ENCODE results near the gene ARHGAP6. TPM values are rescaled to one million over a fixed set of nuclear protein-coding genes. Genes with fewer than 3 reads are reported as not detected.

Gene ARHGAP6
- total and polyA plus RNA-seq, 9 of the 15 experiments (the other 6 are each of a cell fraction or from before 2014, with no cell fraction given) = 12.5 to 63.6 (median 41.8) TPM

DNA sequence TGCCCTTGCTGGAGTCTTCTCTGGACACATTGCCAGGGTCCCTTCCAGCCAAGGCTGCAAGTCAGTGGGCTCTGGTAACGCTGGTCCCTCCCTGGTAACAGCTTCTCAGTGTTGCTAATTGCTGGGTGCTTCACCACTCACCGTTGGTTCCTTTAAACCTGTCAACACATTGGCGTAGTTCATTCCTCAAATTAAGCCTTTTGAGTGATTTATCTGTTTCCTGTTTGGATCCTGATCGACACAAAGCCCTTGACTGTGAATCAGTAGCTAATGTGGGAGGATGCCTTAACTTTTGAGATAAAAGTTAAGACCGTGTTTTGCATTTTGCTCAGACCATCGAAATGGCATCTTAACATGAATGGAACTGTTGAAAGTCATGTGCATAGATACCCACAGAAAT is 246.6 kb downstream of the ARHGAP6 start (continued):
- TF ChIP-seq, protein P1, sequence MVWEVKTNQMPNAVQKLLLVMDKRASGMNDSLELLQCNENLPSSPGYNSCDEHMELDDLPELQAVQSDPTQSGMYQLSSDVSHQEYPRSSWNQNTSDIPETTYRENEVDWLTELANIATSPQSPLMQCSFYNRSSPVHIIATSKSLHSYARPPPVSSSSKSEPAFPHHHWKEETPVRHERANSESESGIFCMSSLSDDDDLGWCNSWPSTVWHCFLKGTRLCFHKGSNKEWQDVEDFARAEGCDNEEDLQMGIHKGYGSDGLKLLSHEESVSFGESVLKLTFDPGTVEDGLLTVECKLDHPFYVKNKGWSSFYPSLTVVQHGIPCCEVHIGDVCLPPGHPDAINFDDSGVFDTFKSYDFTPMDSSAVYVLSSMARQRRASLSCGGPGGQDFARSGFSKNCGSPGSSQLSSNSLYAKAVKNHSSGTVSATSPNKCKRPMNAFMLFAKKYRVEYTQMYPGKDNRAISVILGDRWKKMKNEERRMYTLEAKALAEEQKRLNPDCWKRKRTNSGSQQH (CRISPR knock-in tag; IDR thresholded peaks at IDR 0.05) = no peak
- no peak for TF ChIP-seq ZZZ3 (IDR thresholded peaks at IDR 0.05)
- no peak for TF ChIP-seq TOE1 (IDR thresholded peaks at IDR 0.05; ENCODE audit: borderline replicate concordance)
- no peak for TF ChIP-seq TOE1 (CRISPR knock-in tag; IDR thresholded peaks at IDR 0.05; ENCODE audit: borderline replicate concordance, low read depth)
- no peak for TF ChIP-seq SNRNP70 (optimal IDR thresholded peaks at IDR 0.05; ENCODE audit: low read depth, low read length)
- TF ChIP-seq ZFP36 (IDR thresholded peaks at IDR 0.05; ENCODE audit: low read depth, low read length, partially characterized antibody) = peak; percentile 16
- no peak for TF ChIP-seq ZNF239 (CRISPR knock-in tag; IDR thresholded peaks at IDR 0.05)
- TF ChIP-seq, protein P2, sequence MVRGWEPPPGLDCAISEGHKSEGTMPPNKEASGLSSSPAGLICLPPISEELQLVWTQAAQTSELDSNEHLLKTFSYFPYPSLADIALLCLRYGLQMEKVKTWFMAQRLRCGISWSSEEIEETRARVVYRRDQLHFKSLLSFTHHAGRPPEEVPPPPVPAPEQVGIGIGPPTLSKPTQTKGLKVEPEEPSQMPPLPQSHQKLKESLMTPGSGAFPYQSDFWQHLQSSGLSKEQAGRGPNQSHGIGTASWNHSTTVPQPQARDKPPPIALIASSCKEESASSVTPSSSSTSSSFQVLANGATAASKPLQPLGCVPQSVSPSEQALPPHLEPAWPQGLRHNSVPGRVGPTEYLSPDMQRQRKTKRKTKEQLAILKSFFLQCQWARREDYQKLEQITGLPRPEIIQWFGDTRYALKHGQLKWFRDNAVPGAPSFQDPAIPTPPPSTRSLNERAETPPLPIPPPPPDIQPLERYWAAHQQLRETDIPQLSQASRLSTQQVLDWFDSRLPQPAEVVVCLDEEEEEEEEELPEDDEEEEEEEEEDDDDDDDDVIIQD (CRISPR knock-in tag; IDR thresholded peaks at IDR 0.05) = no peak
- no peak for TF ChIP-seq ZEB2 (IDR thresholded peaks at IDR 0.05)
- TF ChIP-seq, protein P3, sequence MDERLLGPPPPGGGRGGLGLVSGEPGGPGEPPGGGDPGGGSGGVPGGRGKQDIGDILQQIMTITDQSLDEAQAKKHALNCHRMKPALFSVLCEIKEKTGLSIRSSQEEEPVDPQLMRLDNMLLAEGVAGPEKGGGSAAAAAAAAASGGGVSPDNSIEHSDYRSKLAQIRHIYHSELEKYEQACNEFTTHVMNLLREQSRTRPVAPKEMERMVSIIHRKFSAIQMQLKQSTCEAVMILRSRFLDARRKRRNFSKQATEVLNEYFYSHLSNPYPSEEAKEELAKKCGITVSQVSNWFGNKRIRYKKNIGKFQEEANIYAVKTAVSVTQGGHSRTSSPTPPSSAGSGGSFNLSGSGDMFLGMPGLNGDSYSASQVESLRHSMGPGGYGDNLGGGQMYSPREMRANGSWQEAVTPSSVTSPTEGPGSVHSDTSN (CRISPR knock-in tag; IDR thresholded peaks at IDR 0.05; ENCODE audit: low read depth) = no peak; the same call in 1 of the 2 replicates
- TF ChIP-seq, protein P3 (tag; conservative IDR thresholded peaks at IDR 0.05; ENCODE audit: low read depth) = peak; percentile 98
- TF ChIP-seq FOXO4 (CRISPR knock-in tag; IDR thresholded peaks at IDR 0.05) = no peak
- peak in 1 of 2 experiments; percentile 54; a peak in 1 of 4 replicates for TF ChIP-seq TBL1XR1 (IDR thresholded peaks at IDR 0.05; ENCODE audit: low read length in 2 of 2)
- no peak for TF ChIP-seq SRSF7 (optimal IDR thresholded peaks at IDR 0.05; ENCODE audit: low read depth, low read length)
- no peak for TF ChIP-seq MAFK (IDR thresholded peaks at IDR 0.05; ENCODE audit: low read length)
- TF ChIP-seq E2F1 (CRISPR knock-in tag; IDR thresholded peaks at IDR 0.05) = no peak
- no peak for TF ChIP-seq HMGN3 (IDR thresholded peaks at IDR 0.05; ENCODE audit: borderline replicate concordance, extremely low read depth, insufficient read length, low read depth, low read length)
- no peak for TF ChIP-seq GTF2A2 (tag; IDR thresholded peaks at IDR 0.05)
- TF ChIP-seq MAFG (tag; conservative IDR thresholded peaks at IDR 0.05) = no peak
